ENCODE results near the gene MYOD1. TPM values are rescaled to one million over a fixed set of nuclear protein-coding genes. Genes with fewer than 3 reads are reported as not detected.

The MYOD1 gene
- total and polyA plus RNA-seq, 2 of the 13 experiments (the other 11 are each of a cell fraction or from before 2014, with no cell fraction given), result not detected

- TF ChIP-seq ZBTB33 (CRISPR knock-in tag; IDR thresholded peaks at IDR 0.05) (peak; percentile 88), GFI1 (CRISPR knock-in tag; IDR thresholded peaks at IDR 0.05; ENCODE audit: borderline replicate concordance) (peak; percentile 92), JARID2 (CRISPR knock-in tag; IDR thresholded peaks at IDR 0.05; ENCODE audit: insufficient replicate concordance) (no peak), RBM22 (optimal IDR thresholded peaks at IDR 0.05; ENCODE audit: low read length) (no peak), ZNF275 (CRISPR knock-in tag; IDR thresholded peaks at IDR 0.05; ENCODE audit: borderline replicate concordance) (no peak), HIC2 (CRISPR knock-in tag; IDR thresholded peaks at IDR 0.05; ENCODE audit: low read depth) (peak; percentile 93), AFF4 (CRISPR knock-in tag; IDR thresholded peaks at IDR 0.05) (no peak), HMGA1 (CRISPR knock-in tag; conservative IDR thresholded peaks at IDR 0.05) (no peak), ZHX2 (IDR thresholded peaks at IDR 0.05; ENCODE audit: low read depth) (peak; percentile 86), ZHX2 (CRISPR knock-in tag; IDR thresholded peaks at IDR 0.05; ENCODE audit: borderline replicate concordance) (no peak), HMG20A (CRISPR knock-in tag; IDR thresholded peaks at IDR 0.05; ENCODE audit: borderline replicate concordance) (peak; percentile 99), PAX8 (CRISPR knock-in tag; IDR thresholded peaks at IDR 0.05; ENCODE audit: borderline replicate concordance) (no peak), ZNF484 (CRISPR knock-in tag; IDR thresholded peaks at IDR 0.05; ENCODE audit: borderline replicate concordance, low read depth) (no peak)
Measured at GRCh38 chr11:17770048-17770652, 50.8 kb downstream of the MYOD1 start (continued).
